ENCODE measurements around the gene EIF3B.

GRCh38 chr7:2350055-2350454 lies 4.6 kb upstream of the EIF3B start:
- TF ChIP-seq, protein P1, sequence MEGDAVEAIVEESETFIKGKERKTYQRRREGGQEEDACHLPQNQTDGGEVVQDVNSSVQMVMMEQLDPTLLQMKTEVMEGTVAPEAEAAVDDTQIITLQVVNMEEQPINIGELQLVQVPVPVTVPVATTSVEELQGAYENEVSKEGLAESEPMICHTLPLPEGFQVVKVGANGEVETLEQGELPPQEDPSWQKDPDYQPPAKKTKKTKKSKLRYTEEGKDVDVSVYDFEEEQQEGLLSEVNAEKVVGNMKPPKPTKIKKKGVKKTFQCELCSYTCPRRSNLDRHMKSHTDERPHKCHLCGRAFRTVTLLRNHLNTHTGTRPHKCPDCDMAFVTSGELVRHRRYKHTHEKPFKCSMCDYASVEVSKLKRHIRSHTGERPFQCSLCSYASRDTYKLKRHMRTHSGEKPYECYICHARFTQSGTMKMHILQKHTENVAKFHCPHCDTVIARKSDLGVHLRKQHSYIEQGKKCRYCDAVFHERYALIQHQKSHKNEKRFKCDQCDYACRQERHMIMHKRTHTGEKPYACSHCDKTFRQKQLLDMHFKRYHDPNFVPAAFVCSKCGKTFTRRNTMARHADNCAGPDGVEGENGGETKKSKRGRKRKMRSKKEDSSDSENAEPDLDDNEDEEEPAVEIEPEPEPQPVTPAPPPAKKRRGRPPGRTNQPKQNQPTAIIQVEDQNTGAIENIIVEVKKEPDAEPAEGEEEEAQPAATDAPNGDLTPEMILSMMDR (IDR thresholded peaks at IDR 0.05; ENCODE audit: low read depth, low read length, missing input control), result no peak
- TF ChIP-seq MAX (IDR thresholded peaks at IDR 0.05), result no peak
- TF ChIP-seq GABPA (IDR thresholded peaks at IDR 0.05 in 1 of 2, conservative IDR thresholded peaks at IDR 0.05 in 1 of 2), result no peak
- no peak for TF ChIP-seq TAF1 (conservative IDR thresholded peaks at IDR 0.05)
- TF ChIP-seq NR2F2 (IDR thresholded peaks at IDR 0.05), result no peak
- no peak for TF ChIP-seq HNF4G (IDR thresholded peaks at IDR 0.05)
- TF ChIP-seq ZBTB33 (IDR thresholded peaks at IDR 0.05), result no peak
- TF ChIP-seq YY1 (IDR thresholded peaks at IDR 0.05), result no peak
- no peak for TF ChIP-seq RXRA (IDR thresholded peaks at IDR 0.05)

Measured in liver (tissue), 3 donors.